Gastroesophageal sphincter (tissue), 3 donors: ENCODE measurements around the gene SHC2.
"Not testable (repeated sequence)": the region's sequence is repeated elsewhere in the genome, so short reads cannot be mapped to it uniquely, and the experiment has no call there.

ENCODE experiments used
- CTCF ChIP-seq, 4 experiments: fragments of 200-600 bp in 2 of 4; fragments of 450-650 bp in 2 of 4; sonication (generic) in 1 of 4; IDR thresholded peaks; one replicate each; pipeline ENCODE4 v1.5.1; 2017 to 2019; ENCODE audit warnings: antibody characterized with exemption in 4 of 4, mild to moderate bottlenecking in 2 of 4, moderate library complexity in 2 of 4
- EP300 ChIP-seq: sonication (generic); formaldehyde crosslinking; IDR thresholded peaks from one replicate; pipeline ENCODE4 v1.6.1; 2017; ENCODE audit warnings: antibody characterized with exemption, mild to moderate bottlenecking
- POLR2A ChIP-seq, 2 donors: fragments of 450-650 bp; IDR thresholded peaks; one replicate each; pipeline ENCODE4 v1.6.1; 2017; ENCODE audit warnings: antibody characterized with exemption in 2 of 2, mild to moderate bottlenecking in 2 of 2, moderate library complexity in 1 of 2

GRCh38 chr19:381901-382300, 78.9 kb downstream of the SHC2 start:
- TF ChIP-seq POLR2A (IDR thresholded peaks at IDR 0.05); CTCF (IDR thresholded peaks at IDR 0.05); EP300: not testable (repeated sequence)
